ENCODE measurements around the gene FBXL14.

FBXL14 gene

GRCh38 chr12:1616233-1617066, 22.1 kb upstream of the FBXL14 start:
- Histone ChIP-seq H3K4me3 (ENCODE audit: low read depth, low read length) (no peak overlapping the region), H3K9me3 (ENCODE audit: control insufficient read depth, low read length) (no peaks in the 10 kb centered on the region), H3K27ac (no peak overlapping the region), H3K27me3 (ENCODE audit: control insufficient read depth, insufficient read depth, low read length) (no peaks in the 10 kb centered on the region), H3K9ac (no peak overlapping the region), H3K36me3 (ENCODE audit: control insufficient read depth, insufficient read depth, low read length) (no peaks in the 10 kb centered on the region), H3K4me1 (peaks cover 9% of the 10 kb centered on the region), H3K4me2 (ENCODE audit: low read length) (no peak overlapping the region), H3K79me2 (peaks cover 6% of the 10 kb centered on the region), H2AFZ (no peak overlapping the region)
- TF ChIP-seq CTCF (IDR thresholded peaks at IDR 0.05), result no peak

GRCh38 chr12:1614360-1614759, 20.0 kb upstream of the FBXL14 start:
- Histone ChIP-seq H3K4me1 (peaks cover 11% of the 10 kb centered on the region), H3K27ac (peak overlapping the region; percentile 16), H3K9me3 (ENCODE audit: control insufficient read depth, low read length) (no peaks in the 10 kb centered on the region), H2AFZ (peak overlapping the region; percentile 53), H3K9ac (no peak overlapping the region), H3K4me3 (ENCODE audit: low read depth, low read length) (no peak overlapping the region), H3K36me3 (ENCODE audit: control insufficient read depth, insufficient read depth, low read length) (no peaks in the 10 kb centered on the region), H3K4me2 (ENCODE audit: low read length) (no peak overlapping the region), H3K79me2 (peaks cover 6% of the 10 kb centered on the region), H3K27me3 (ENCODE audit: control insufficient read depth, insufficient read depth, low read length) (no peaks in the 10 kb centered on the region)
- no peak for TF ChIP-seq CTCF (IDR thresholded peaks at IDR 0.05)

- H3K9me3 ChIP-seq (ENCODE audit: control insufficient read depth, low read length), result no peaks in the 10 kb centered on the region
- H3K79me2 ChIP-seq, result peaks cover 6% of the 10 kb centered on the region
- TF ChIP-seq CTCF (IDR thresholded peaks at IDR 0.05), result no peak
- H3K4me3 ChIP-seq (ENCODE audit: low read depth, low read length), result no peak overlapping the region
- no peaks in the 10 kb centered on the region for H3K27me3 ChIP-seq (ENCODE audit: control insufficient read depth, insufficient read depth, low read length)
- H3K36me3 ChIP-seq (ENCODE audit: control insufficient read depth, insufficient read depth, low read length), result no peaks in the 10 kb centered on the region
- H3K27ac ChIP-seq, result no peak overlapping the region
- no peak overlapping the region for H3K4me2 ChIP-seq (ENCODE audit: low read length)
- H3K4me1 ChIP-seq, result peaks cover 11% of the 10 kb centered on the region
- H3K9ac ChIP-seq, result no peak overlapping the region
- H2AFZ ChIP-seq, result peak overlapping the region; percentile 10
Measured at GRCh38 chr12:1613860-1614259, 19.5 kb upstream of the FBXL14 start.

- Histone ChIP-seq H3K4me3 (ENCODE audit: low read depth, low read length) (no peak overlapping the region), H3K4me1 (peaks cover 21% of the 10 kb centered on the region), H3K27me3 (ENCODE audit: control insufficient read depth, insufficient read depth, low read length) (no peaks in the 10 kb centered on the region), H3K27ac (peak overlapping the region; percentile 88), H2AFZ (peak overlapping the region; percentile 64), H3K36me3 (ENCODE audit: control insufficient read depth, insufficient read depth, low read length) (no peaks in the 10 kb centered on the region), H3K9ac (peak overlapping the region; percentile 32), H3K4me2 (ENCODE audit: low read length) (peak overlapping the region; percentile 43), H3K9me3 (ENCODE audit: control insufficient read depth, low read length) (no peaks in the 10 kb centered on the region), H3K79me2 (peaks cover 4% of the 10 kb centered on the region)
- TF ChIP-seq CTCF (IDR thresholded peaks at IDR 0.05), result no peak
Measured at GRCh38 chr12:1611803-1612572, 17.6 kb upstream of the FBXL14 start.

All from parathyroid adenoma (tissue), 2 donors.